Parathyroid adenoma (tissue), 2 donors: Measurements from ENCODE around the gene LECT2.

Source experiments
- H2AFZ ChIP-seq: fragments of 300-600 bp; sonication (generic); one replicate; pipeline ENCODE4 v1.7.0; 2017; ENCODE audit warnings: antibody characterized with exemption, mild to moderate bottlenecking
- H3K27ac ChIP-seq: fragments of 300-600 bp; sonication (generic); one replicate; pipeline ENCODE4 v1.7.0; 2017
- H3K27me3 ChIP-seq: fragments of 300-600 bp; sonication (generic); one replicate; pipeline ENCODE4 v1.7.0; 2017; ENCODE audit warnings: low read length; ENCODE audit not compliant: control insufficient read depth, insufficient read depth
- H3K36me3 ChIP-seq: fragments of 300-600 bp; sonication (generic); one replicate; pipeline ENCODE4 v1.7.0; 2017; ENCODE audit warnings: low read length; ENCODE audit not compliant: control insufficient read depth, insufficient read depth
- H3K4me1 ChIP-seq: fragments of 300-600 bp; sonication (generic); one replicate; pipeline ENCODE4 v1.7.0; 2017; ENCODE audit warnings: control low read depth
- H3K4me2 ChIP-seq: fragments of 300-600 bp; sonication (generic); one replicate; pipeline ENCODE4 v1.7.0; 2017; ENCODE audit warnings: low read length
- H3K4me3 ChIP-seq: fragments of 300-600 bp; sonication (generic); one replicate; pipeline ENCODE4 v1.7.0; 2017; ENCODE audit warnings: low read depth, low read length
- H3K79me2 ChIP-seq: fragments of 300-600 bp; sonication (generic); one replicate; pipeline ENCODE4 v1.7.0; 2017; ENCODE audit warnings: control low read depth
- H3K9ac ChIP-seq: fragments of 300-600 bp; sonication (generic); one replicate; pipeline ENCODE4 v1.7.0; 2017; ENCODE audit warnings: mild to moderate bottlenecking
- H3K9me3 ChIP-seq: fragments of 300-600 bp; sonication (generic); one replicate; pipeline ENCODE4 v1.7.0; 2017; ENCODE audit warnings: low read length; ENCODE audit not compliant: control insufficient read depth
- CTCF ChIP-seq: fragments of 300-600 bp; sonication (generic); IDR thresholded peaks from one replicate; pipeline ENCODE4 v1.7.0; 2017; ENCODE audit warnings: antibody characterized with exemption, mild to moderate bottlenecking
- donor health status: primary hyperparathyroidism.

LECT2 gene

DNA sequence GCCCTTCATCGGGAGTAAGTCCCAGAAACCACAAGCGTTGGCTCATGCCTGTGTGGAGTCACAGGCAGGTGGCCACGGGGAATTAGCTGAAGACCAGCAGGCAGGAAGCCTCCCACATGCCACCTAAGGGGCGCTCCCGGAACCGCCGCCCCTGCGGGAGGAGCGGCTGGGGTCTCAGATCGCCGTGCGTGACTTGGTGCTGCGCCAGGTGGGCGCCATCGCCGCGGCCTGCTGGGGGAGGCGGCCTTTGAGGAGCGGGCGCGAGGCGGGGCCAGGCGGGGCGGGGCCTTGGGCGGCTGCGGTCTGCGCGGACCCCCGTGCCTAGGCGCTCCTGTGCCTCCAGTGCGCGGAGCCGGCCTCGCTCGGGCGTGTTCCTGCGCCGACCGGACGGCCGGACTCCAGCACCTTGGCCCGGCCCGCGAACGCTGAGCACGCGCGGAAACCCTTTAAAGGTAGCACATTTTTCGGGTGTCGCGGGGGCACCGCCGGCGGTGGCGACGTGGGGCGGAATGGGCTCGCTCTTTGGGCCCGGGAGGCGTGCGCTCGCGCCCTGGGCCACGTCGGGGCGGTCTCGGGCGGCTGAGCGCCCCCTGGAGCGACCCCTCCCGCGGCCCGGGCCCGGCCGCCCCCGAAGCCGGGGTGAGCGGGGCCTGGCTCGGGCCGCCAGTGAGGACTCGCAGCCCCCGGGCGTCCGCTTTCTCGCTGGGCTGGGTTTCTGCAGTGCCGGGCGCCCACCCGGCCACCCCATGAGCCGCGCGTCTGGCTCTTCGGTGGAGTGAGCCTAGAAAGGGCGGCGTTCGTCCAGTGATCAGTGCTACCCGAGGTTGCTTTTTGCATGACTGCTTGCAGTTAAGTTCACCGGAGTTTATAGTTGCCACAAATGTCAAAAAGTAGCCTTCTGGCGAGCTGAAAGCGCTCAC lies 24.5 kb downstream of the LECT2 start:
- Histone ChIP-seq H3K36me3 (no peaks in the 10 kb centered on the region), H3K4me1 (no peaks in the 10 kb centered on the region), H3K4me3 (no peak overlapping the region), H3K27me3 (peaks cover 3% of the 10 kb centered on the region), H3K79me2 (no peaks in the 10 kb centered on the region), H2AFZ (no peak overlapping the region), H3K4me2 (peak overlapping the region; percentile 45), H3K9me3 (no peaks in the 10 kb centered on the region), H3K9ac (no peak overlapping the region), H3K27ac (no peak overlapping the region)
- no peak for TF ChIP-seq CTCF

GRCh38 chr5:135921388-135921787 lies 33.4 kb downstream of the LECT2 start:
- Histone ChIP-seq H3K27me3 (no peaks in the 10 kb centered on the region), H3K9ac (no peak overlapping the region)

GRCh38 chr5:135920199-135920598 lies 34.6 kb downstream of the LECT2 start:
- H3K9ac ChIP-seq, result no peak overlapping the region
- H3K79me2 ChIP-seq, result no peaks in the 10 kb centered on the region
- H3K27ac ChIP-seq, result no peak overlapping the region
- H3K4me3 ChIP-seq, result no peak overlapping the region
- H3K4me1 ChIP-seq, result no peaks in the 10 kb centered on the region
- no peak overlapping the region for H3K4me2 ChIP-seq
- no peak overlapping the region for H2AFZ ChIP-seq
- H3K36me3 ChIP-seq, result no peaks in the 10 kb centered on the region
- no peaks in the 10 kb centered on the region for H3K9me3 ChIP-seq
- no peak for TF ChIP-seq CTCF
- no peaks in the 10 kb centered on the region for H3K27me3 ChIP-seq

More at GRCh38 chr5:135921388-135921787, 33.4 kb downstream of the LECT2 start:
- H3K27ac ChIP-seq, result no peak overlapping the region
- no peak overlapping the region for H2AFZ ChIP-seq
- no peaks in the 10 kb centered on the region for H3K36me3 ChIP-seq
- TF ChIP-seq CTCF, result no peak
- H3K4me1 ChIP-seq, result no peaks in the 10 kb centered on the region
- H3K4me3 ChIP-seq, result no peak overlapping the region
- no peaks in the 10 kb centered on the region for H3K9me3 ChIP-seq
- H3K4me2 ChIP-seq, result no peak overlapping the region
- no peaks in the 10 kb centered on the region for H3K79me2 ChIP-seq

GRCh38 chr5:135916638-135917263 lies 38.0 kb downstream of the LECT2 start:
- Histone ChIP-seq H3K4me3 (no peak overlapping the region), H3K27me3 (no peaks in the 10 kb centered on the region)

More at GRCh38 chr5:135916638-135917263, 38.0 kb downstream of the LECT2 start:
- H3K27ac ChIP-seq, result no peak overlapping the region
- H3K4me1 ChIP-seq, result no peaks in the 10 kb centered on the region
- H3K79me2 ChIP-seq, result no peaks in the 10 kb centered on the region
- no peak overlapping the region for H3K9ac ChIP-seq
- no peaks in the 10 kb centered on the region for H3K36me3 ChIP-seq
- no peak overlapping the region for H3K4me2 ChIP-seq
- H2AFZ ChIP-seq, result no peak overlapping the region
- H3K9me3 ChIP-seq, result no peaks in the 10 kb centered on the region
- TF ChIP-seq CTCF, result no peak
